ENCODE data around the gene SCN1B. TPM values are rescaled to one million over a fixed set of nuclear protein-coding genes. Genes with fewer than 3 reads are reported as not detected.

SCN1B gene
- total RNA-seq, 1 donor from 2014 or later = 2.7 TPM

DNA sequence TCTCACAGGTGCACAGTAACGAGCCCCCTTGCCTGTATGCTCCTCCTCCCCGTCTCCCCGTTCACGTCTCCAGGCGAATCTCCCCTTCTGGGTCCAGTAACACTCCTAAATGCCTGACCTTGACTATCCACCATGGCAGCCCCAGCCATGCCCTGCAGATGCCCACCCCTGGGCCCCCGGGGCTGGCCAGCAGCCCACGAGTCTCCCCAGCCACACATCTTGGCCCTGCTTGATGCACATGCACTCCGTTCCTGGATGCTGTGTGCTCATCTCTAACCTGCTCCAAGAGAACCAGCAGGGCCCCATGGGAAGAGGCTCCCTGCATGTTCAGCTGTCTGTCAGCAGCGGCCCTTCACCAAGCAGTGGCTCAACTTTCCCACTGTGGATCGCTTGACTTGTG is 43.2 kb downstream of the SCN1B start:
- intact Hi-C loops (cut with micrococcal nuclease) = no loop called here

DNA sequence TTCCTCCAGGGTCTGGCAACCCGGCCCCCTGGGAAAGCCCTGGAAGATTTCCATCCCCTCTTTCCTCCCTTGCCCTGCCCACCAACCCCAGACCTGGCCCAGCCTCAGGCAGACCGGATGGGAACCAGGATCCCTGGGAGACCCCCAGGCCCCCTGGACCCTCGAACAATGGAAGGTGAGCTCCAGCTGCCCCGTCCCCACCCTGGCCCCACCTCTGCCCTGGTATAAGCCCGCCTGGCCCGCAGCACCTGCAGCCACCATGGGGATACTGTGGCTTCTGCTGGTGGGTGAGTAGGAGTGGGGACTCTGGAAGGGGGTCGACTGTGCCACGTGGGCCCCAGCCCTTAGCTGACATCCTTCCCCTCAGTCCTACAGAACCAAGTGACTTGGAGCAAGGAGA is 43.7 kb downstream of the SCN1B start:
- intact Hi-C loops (cut with micrococcal nuclease) = no loop called here
- Mint-ChIP-seq H3K36me3 (ENCODE audit: low read depth) (no peaks in the 10 kb centered on the region), H3K9me3 (no peaks in the 10 kb centered on the region), H3K27ac (no peak overlapping the region), H3K27me3 (ENCODE audit: low read depth) (no peaks in the 10 kb centered on the region), H3K4me3 (ENCODE audit: low read depth) (no peak overlapping the region), H3K4me1 (ENCODE audit: low read depth) (no peaks in the 10 kb centered on the region)
- DNase-seq (ENCODE audit: low spot score) = no peak

More for the DNA sequence above, 43.2 kb downstream of the SCN1B start:
- DNase-seq (ENCODE audit: low spot score) = no peak
- Mint-ChIP-seq H3K27me3 (ENCODE audit: low read depth) (no peaks in the 10 kb centered on the region), H3K9me3 (no peaks in the 10 kb centered on the region), H3K4me3 (ENCODE audit: low read depth) (no peak overlapping the region), H3K36me3 (ENCODE audit: low read depth) (no peaks in the 10 kb centered on the region), H3K4me1 (ENCODE audit: low read depth) (no peaks in the 10 kb centered on the region), H3K27ac (no peak overlapping the region)

DNA sequence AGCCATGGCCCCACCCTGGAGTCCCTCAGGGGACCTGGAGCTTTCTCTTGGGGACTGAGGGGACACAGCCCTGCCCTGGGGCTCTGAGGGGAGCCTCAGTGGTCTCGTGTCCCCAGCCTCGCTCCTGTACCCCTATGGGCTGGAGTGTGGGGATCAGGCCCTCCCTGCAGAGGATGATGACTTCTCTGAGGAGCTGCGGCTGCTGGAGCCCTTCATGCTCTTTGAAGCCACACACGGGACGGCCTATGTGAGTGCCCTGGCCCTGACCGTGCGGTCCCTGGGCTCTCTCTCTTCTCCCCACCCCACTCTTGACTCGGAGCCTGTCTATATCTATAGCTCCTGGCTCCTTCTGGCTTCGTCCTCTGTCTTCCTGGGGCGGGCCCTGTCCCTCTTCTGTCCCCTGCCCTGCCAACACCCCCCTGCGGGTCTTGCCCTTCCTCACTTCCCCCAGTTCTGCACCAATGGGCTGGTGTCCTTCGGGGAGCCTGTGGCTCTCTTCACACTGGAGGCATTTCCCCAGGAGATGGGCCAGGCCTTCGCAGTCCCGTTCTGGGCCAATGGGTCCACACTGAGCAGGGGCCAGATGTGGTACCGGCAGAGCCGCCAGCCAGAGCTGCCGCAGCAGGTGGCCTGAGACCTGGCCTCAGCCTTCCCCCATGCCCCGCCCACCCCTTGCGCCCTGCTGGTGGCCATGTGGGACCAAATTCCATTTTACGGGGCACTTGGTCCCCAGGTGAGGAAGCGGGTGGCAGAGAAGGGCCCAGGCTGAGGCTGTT is 44.3 kb downstream of the SCN1B start:
- no peaks in the 10 kb centered on the region for H3K9me3 Mint-ChIP-seq
- H3K4me1 Mint-ChIP-seq (ENCODE audit: low read depth) = no peaks in the 10 kb centered on the region
- no peaks in the 10 kb centered on the region for H3K36me3 Mint-ChIP-seq (ENCODE audit: low read depth)
- DNase-seq (ENCODE audit: low spot score) = no peak
- H3K4me3 Mint-ChIP-seq (ENCODE audit: low read depth) = no peak overlapping the region
- H3K27ac Mint-ChIP-seq = no peak overlapping the region
- H3K27me3 Mint-ChIP-seq (ENCODE audit: low read depth) = no peaks in the 10 kb centered on the region
- intact Hi-C loops (cut with micrococcal nuclease) = no loop called here

DNA sequence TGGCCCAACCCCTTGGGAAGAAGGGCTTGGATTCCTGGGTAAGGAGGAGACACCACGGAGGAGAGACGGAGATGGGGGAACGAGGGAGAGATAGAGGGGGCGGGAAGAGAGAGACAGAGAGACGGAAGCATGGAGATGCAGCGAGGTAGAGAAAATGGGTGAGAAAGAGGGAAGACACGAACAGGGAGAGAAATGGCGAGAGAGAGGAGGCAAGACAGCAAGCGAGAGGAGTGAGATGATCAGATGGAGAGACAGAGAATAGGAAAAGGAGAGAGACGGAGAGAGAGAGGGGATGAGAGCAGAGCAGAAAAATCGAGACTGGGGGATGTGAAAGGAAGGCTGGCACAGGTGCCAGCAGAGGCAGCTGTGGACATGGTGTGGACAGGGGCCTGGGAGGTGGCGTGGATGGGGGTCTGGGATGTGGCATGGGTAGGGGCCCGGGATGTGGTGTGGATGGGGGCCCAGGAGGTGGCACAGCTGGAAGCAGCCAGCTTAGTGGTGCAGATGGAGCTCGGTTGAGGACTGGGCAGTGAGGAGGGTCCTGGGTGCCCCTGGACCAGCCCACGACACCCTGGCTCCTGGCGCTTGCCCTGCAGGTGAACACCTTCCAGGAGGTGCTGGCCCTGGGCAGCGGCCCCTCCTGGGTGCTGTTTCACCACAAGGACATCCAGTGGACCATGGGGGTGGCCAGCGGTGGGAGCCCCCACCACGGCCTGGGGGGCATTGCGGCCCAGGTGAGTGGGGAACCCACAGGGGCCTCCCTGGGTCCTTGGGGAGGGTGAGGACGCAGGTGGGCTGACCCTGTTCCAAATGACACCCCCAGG is 45.1 kb downstream of the SCN1B start:
- H3K9me3 Mint-ChIP-seq = no peaks in the 10 kb centered on the region
- intact Hi-C loops (cut with micrococcal nuclease) = no loop called here
- no peaks in the 10 kb centered on the region for H3K36me3 Mint-ChIP-seq (ENCODE audit: low read depth)
- no peak for DNase-seq (ENCODE audit: low spot score)
- no peaks in the 10 kb centered on the region for H3K4me1 Mint-ChIP-seq (ENCODE audit: low read depth)
- H3K27me3 Mint-ChIP-seq (ENCODE audit: low read depth) = no peaks in the 10 kb centered on the region
- no peak overlapping the region for H3K27ac Mint-ChIP-seq
- H3K4me3 Mint-ChIP-seq (ENCODE audit: low read depth) = no peak overlapping the region

DNA sequence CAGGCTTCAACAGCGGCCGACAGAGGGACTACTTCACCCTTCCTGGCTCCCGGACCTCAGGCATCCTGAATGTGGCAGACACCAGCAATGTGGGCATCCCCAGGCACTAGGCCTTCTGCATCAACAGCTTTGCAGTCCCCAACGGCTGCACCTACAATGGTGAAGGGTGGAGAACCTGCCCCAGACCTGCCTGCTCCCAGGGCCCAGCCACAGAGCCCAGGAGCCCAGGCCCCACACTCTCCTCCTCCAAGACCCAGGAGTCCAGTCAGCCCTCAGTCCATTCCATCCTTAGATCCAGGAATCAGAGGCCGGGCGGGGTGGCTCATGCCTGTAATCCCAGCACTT is 45.7 kb downstream of the SCN1B start:
- H3K36me3 Mint-ChIP-seq (ENCODE audit: low read depth) = no peaks in the 10 kb centered on the region
- intact Hi-C loops (cut with micrococcal nuclease) = no loop called here
- H3K27ac Mint-ChIP-seq = no peak overlapping the region
- H3K4me1 Mint-ChIP-seq (ENCODE audit: low read depth) = no peaks in the 10 kb centered on the region
- DNase-seq (ENCODE audit: low spot score) = no peak
- H3K9me3 Mint-ChIP-seq = no peaks in the 10 kb centered on the region
- H3K4me3 Mint-ChIP-seq (ENCODE audit: low read depth) = no peak overlapping the region
- H3K27me3 Mint-ChIP-seq (ENCODE audit: low read depth) = no peaks in the 10 kb centered on the region

DNA sequence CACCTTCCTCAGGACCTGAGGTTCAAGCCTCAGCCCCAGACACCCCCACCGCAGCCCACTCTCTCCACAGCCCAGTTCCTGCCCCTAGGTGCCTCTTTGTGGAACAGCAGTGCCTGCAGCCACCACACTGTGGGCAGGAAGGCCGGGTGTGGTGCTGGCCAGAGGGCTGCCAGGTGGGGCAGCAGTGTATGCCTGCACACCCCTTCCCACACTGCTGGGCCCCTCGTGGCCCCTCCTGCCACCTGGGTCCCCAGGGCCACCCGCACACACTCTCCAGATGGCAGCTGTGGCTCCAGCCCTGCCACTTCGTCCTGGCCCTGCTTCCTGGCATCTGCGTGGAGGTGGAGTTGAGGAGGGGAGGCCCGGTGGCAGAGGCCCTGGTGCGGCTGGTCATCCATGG is 46.4 kb downstream of the SCN1B start:
- Mint-ChIP-seq H3K4me1 (ENCODE audit: low read depth) (no peaks in the 10 kb centered on the region), H3K36me3 (ENCODE audit: low read depth) (no peaks in the 10 kb centered on the region), H3K4me3 (ENCODE audit: low read depth) (no peak overlapping the region), H3K27ac (no peak overlapping the region), H3K27me3 (ENCODE audit: low read depth) (no peaks in the 10 kb centered on the region), H3K9me3 (no peaks in the 10 kb centered on the region)
- DNase-seq (ENCODE audit: low spot score) = no peak
- intact Hi-C loops (cut with micrococcal nuclease) = no loop called here

DNA sequence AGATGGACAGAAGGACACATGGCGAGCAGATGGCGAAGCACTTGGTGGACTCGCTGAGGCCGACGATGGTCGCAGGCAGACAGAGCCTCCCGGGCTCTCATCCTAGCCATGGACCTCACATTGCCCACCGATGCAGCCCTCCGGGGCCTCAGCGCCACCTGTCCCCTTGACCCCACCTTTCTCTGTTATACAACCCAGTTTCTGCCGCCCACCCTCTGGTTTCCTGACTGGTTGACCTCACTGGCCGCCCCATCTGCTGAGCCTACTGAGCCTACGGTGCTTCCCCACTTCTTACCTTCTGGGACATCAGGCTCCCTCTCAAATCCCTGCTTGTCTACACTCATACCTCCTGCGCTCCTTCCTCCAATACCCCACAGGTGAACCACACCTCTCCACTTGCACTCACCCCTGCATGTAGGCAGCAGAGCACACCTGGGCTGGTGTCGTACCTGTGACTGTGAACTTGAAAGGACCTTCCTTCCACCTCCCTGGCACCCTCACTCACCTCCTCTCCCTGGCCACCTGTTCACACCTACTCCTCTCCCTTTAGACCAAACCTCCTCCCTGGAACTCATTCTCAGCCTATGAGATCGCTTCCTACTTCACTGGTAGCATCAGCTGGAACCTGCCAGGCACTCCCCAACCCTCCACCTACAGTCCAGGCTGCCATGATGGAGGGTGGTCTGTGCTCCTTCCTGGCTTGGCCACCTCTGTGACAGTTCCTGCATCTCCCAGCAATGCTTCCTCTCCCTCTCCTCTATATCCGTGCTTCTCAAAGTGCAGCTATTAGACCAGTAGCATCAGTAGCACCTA is 47.3 kb downstream of the SCN1B start:
- H3K27ac Mint-ChIP-seq = no peak overlapping the region
- H3K9me3 Mint-ChIP-seq = no peaks in the 10 kb centered on the region
- no peaks in the 10 kb centered on the region for H3K4me1 Mint-ChIP-seq (ENCODE audit: low read depth)
- no peaks in the 10 kb centered on the region for H3K27me3 Mint-ChIP-seq (ENCODE audit: low read depth)
- no peaks in the 10 kb centered on the region for H3K36me3 Mint-ChIP-seq (ENCODE audit: low read depth)
- DNase-seq (ENCODE audit: low spot score) = no peak
- intact Hi-C loops (cut with micrococcal nuclease) = no loop called here
- no peak overlapping the region for H3K4me3 Mint-ChIP-seq (ENCODE audit: low read depth)

DNA sequence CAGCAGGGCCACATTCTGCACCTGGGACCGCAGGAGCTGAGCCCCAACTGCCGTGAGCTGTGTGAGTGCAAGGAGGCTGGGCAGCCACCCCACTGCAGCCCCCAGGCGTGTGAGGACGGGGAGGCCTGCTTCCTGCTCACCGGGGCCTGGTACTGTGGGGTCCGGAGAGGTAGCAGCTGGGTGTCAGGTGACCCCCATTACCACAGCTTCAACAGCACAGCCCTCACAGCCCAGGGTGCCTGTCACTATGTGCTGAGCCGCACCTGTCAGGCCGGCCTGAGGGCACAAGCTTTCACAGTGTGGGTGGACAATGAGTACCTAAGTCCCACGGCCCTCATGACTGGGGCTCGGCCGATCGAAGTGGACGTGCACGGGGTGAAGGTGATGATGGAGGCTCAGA is 49.6 kb downstream of the SCN1B start:
- Mint-ChIP-seq H3K27me3 (ENCODE audit: low read depth) (no peaks in the 10 kb centered on the region), H3K36me3 (ENCODE audit: low read depth) (no peaks in the 10 kb centered on the region), H3K27ac (no peak overlapping the region), H3K9me3 (no peaks in the 10 kb centered on the region), H3K4me1 (ENCODE audit: low read depth) (no peaks in the 10 kb centered on the region), H3K4me3 (ENCODE audit: low read depth) (no peak overlapping the region)
- intact Hi-C loops (cut with micrococcal nuclease) = no loop called here
- no peak for DNase-seq (ENCODE audit: low spot score)

DNA sequence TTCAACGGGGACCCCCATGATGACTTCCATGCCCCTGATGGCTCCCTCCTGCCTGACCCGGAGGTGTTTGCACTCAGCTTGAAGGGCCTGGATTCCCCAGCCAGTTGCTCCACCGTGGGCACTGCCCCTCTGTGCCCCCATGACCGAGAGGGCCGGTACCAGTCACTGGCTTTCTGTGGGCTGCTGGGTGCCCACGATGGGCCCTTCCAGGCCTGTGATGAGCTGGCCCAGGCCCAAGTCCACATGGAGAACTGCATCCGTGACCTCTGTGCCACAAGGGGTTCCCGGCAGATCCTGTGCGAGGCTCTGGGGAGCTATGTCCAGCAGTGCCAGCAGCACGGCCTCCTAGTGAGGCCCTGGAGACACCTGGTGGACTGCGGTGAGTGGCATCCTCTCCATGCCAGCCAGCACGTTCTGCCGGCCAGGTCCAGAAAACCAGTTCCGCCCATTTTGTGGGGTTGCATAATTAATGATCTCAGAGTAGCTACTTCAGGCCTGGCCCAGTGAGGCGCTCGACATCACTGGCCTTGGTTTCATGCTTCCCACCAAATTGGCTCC is 50.4 kb downstream of the SCN1B start:
- H3K4me1 Mint-ChIP-seq (ENCODE audit: low read depth) = no peaks in the 10 kb centered on the region
- intact Hi-C loops (cut with micrococcal nuclease) = no loop called here
- no peak overlapping the region for H3K4me3 Mint-ChIP-seq (ENCODE audit: low read depth)
- no peaks in the 10 kb centered on the region for H3K27me3 Mint-ChIP-seq (ENCODE audit: low read depth)
- H3K36me3 Mint-ChIP-seq (ENCODE audit: low read depth) = no peaks in the 10 kb centered on the region
- H3K9me3 Mint-ChIP-seq = no peaks in the 10 kb centered on the region
- H3K27ac Mint-ChIP-seq = no peak overlapping the region
- DNase-seq (ENCODE audit: low spot score) = no peak

DNA sequence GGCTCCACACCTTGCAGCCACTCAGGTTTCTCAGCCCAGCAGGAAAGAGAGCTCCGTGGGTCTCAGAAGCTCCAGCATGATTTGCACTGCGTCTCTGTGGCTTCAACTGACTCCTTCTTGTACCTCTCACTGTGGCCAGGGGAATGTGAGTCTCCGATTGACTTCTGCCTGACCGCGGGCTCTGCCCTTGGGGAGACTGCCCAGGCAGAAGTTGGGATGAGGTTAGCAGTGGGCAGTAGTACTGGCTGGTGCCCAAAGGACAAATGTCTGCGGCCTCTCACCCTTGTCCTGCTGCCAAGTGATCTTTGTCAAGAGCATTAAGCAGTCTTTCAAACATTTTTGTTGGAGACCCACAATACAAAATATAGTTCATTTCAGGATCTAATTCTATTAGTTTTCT is 50.9 kb downstream of the SCN1B start:
- Mint-ChIP-seq H3K27me3 (ENCODE audit: low read depth) (no peaks in the 10 kb centered on the region), H3K36me3 (ENCODE audit: low read depth) (no peaks in the 10 kb centered on the region), H3K27ac (no peak overlapping the region), H3K4me3 (ENCODE audit: low read depth) (no peak overlapping the region), H3K4me1 (ENCODE audit: low read depth) (no peaks in the 10 kb centered on the region), H3K9me3 (no peaks in the 10 kb centered on the region)
- intact Hi-C loops (cut with micrococcal nuclease) = no loop called here
- no peak for DNase-seq (ENCODE audit: low spot score)

DNA sequence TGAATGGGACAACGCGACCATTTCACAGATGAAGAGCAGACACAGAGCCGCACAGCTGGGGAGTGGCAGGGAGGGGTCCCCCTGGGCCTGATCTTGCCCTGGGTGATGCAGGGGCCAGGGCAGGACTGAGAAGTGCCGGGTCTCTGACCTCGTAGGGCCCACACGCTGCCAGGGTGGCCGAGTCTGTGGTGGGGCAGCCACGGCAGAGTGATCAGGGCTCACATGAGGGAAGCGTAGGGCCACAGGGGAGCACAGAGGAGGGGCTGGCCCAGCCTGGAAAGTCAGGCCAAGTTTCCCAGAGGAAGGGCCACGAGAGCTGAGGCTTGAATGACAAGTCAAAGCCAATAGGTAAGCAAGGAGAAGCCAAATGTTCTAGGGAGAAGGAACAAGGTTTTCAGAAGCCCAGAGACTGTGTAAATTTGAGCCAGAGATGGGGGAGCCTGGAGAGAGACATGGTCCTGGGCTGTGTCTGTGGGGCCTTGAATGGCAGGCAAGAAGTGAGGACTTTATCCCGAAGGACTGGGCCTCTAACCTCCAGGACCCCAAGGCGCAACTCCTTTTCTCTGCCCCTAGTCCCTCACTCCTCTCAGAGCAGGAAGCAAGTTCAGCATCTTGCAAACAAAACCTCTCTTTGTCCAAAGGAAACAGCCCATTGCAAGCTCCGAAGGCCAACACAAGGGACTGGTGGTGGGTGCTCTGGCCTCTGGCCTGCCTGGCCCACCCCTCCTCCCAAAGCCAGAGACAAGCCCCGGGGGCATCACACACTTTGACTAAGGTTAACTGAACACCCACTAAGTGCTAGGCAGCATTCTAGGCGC is 53.6 kb downstream of the SCN1B start:
- Mint-ChIP-seq H3K27me3 (ENCODE audit: low read depth) (no peaks in the 10 kb centered on the region), H3K4me3 (ENCODE audit: low read depth) (no peak overlapping the region), H3K27ac (no peak overlapping the region), H3K4me1 (ENCODE audit: low read depth) (no peaks in the 10 kb centered on the region), H3K9me3 (no peaks in the 10 kb centered on the region), H3K36me3 (ENCODE audit: low read depth) (no peaks in the 10 kb centered on the region)
- intact Hi-C loops (cut with micrococcal nuclease) = no loop called here
- no peak for DNase-seq (ENCODE audit: low spot score)

DNA sequence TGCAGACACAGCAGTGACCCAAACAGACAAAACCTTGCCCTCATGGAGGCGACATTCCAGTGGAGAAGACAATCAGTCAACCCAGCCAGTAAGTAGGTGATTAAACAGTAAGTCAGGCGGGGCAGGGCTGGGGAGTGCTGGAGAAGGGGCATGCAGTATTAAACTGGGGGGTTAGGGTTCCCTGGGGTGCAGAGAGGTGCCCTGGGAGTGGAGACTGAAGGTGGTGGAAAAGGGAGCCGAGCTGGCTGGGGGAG is 54.2 kb downstream of the SCN1B start:
- H3K27ac Mint-ChIP-seq = no peak overlapping the region
- intact Hi-C loops (cut with micrococcal nuclease) = no loop called here
- H3K36me3 Mint-ChIP-seq (ENCODE audit: low read depth) = no peaks in the 10 kb centered on the region
- no peaks in the 10 kb centered on the region for H3K4me1 Mint-ChIP-seq (ENCODE audit: low read depth)
- no peaks in the 10 kb centered on the region for H3K27me3 Mint-ChIP-seq (ENCODE audit: low read depth)
- H3K4me3 Mint-ChIP-seq (ENCODE audit: low read depth) = no peak overlapping the region
- no peaks in the 10 kb centered on the region for H3K9me3 Mint-ChIP-seq
- no peak for DNase-seq (ENCODE audit: low spot score)

Measured in activated T-helper 2 cell treated with anti-CD3 and anti-CD28 coated beads, Interferon-gamma antibody, Interleukin-2, Interleukin-4, amounts not matched to agents 10 μg/mL and 5 μg/mL and 100 μg/mL, durations not matched to agents 14 hours and 24 hours and 36 hours (primary cell).